ENCODE results near the gene RNF31. TPM values are rescaled to one million over a fixed set of nuclear protein-coding genes. Genes with fewer than 3 reads are reported as not detected.

The RNF31 gene
- total and polyA plus RNA-seq, 2 of the 13 experiments (the other 11 are each of a cell fraction or from before 2014, with no cell fraction given): 48.2 to 86.8 TPM

GRCh38 chr14:24130717-24131548 is 16.4 kb upstream of the RNF31 start (continued):
- TF ChIP-seq SNAI1 (CRISPR knock-in tag; IDR thresholded peaks at IDR 0.05; ENCODE audit: borderline replicate concordance) (no peak), ZHX2 (IDR thresholded peaks at IDR 0.05; ENCODE audit: low read depth) (no peak), ZHX2 (CRISPR knock-in tag; IDR thresholded peaks at IDR 0.05; ENCODE audit: borderline replicate concordance) (no peak), TRAFD1 (CRISPR knock-in tag; IDR thresholded peaks at IDR 0.05; ENCODE audit: borderline replicate concordance) (peak; percentile 84; the same call in 1 of the 2 replicates), GPN1 (CRISPR knock-in tag; IDR thresholded peaks at IDR 0.05; ENCODE audit: borderline replicate concordance) (no peak), HHEX (CRISPR knock-in tag; IDR thresholded peaks at IDR 0.05) (no peak), NR0B2 (CRISPR knock-in tag; IDR thresholded peaks at IDR 0.05) (no peak), ZNF883 (CRISPR knock-in tag; IDR thresholded peaks at IDR 0.05; ENCODE audit: not compliant biosample characterization) (peak; percentile 58), ZSCAN31 (CRISPR knock-in tag; IDR thresholded peaks at IDR 0.05; ENCODE audit: low read depth) (peak; percentile 56; the same call in 1 of the 2 replicates), ZFP41 (CRISPR knock-in tag; IDR thresholded peaks at IDR 0.05; ENCODE audit: borderline replicate concordance) (no peak; the same call in 1 of the 2 replicates), ETV5 (CRISPR knock-in tag; IDR thresholded peaks at IDR 0.05; ENCODE audit: borderline replicate concordance) (peak; percentile 73; the same call in 1 of the 2 replicates), ZNF30 (CRISPR knock-in tag; IDR thresholded peaks at IDR 0.05) (no peak), ZNF607 (CRISPR knock-in tag; IDR thresholded peaks at IDR 0.05; ENCODE audit: borderline replicate concordance) (0 out of 2 replicates have a peak, but pooled peaks have one; percentile 23), MZF1 (CRISPR knock-in tag; IDR thresholded peaks at IDR 0.05; ENCODE audit: borderline replicate concordance) (no peak; the same call in none of the 2 replicates), SMC3 (IDR thresholded peaks at IDR 0.05; ENCODE audit: low read length) (no peak), TERF1 (CRISPR knock-in tag; IDR thresholded peaks at IDR 0.05) (no peak), HES4 (CRISPR knock-in tag; IDR thresholded peaks at IDR 0.05; ENCODE audit: borderline replicate concordance) (no peak), IKZF1 (IDR thresholded peaks at IDR 0.05) (no peak), CENPX (CRISPR knock-in tag; IDR thresholded peaks at IDR 0.05) (no peak)

All from HepG2 (cell line).